SK-N-SH treated with all-trans-retinoic acid at 6 μM for 48 hours (cell line): ENCODE data around the gene IMMP2L.

Experiments used
- ATAC-seq: fragments of 200-7000 bp; cut with Tn5 transposase; 3 replicates; pipeline ENCODE4 v1.9.1; 2020; ENCODE audit warnings: mild to moderate bottlenecking, moderate library complexity
- BACH2 ChIP-seq: fragments of 250-450 bp; sonication (Bioruptor Pico); IDR thresholded peaks from 2 replicates; pipeline ENCODE4 v1.9.0; 2021; ENCODE audit warnings: mild to moderate bottlenecking, borderline replicate concordance
- CREB5 ChIP-seq: fragments of 250-450 bp; sonication (Bioruptor Pico); IDR thresholded peaks from 2 replicates; pipeline ENCODE4 v1.5.1; 2020; ENCODE audit warnings: low read depth, mild to moderate bottlenecking, moderate library complexity
- CSDC2 ChIP-seq: fragments of 250-450 bp; sonication (Bioruptor Pico); IDR thresholded peaks from 2 replicates; pipeline ENCODE4 v1.5.0; 2020; ENCODE audit warnings: mild to moderate bottlenecking, moderate library complexity
- ESRRG ChIP-seq: fragments of 250-450 bp; sonication (Bioruptor Pico); IDR thresholded peaks from 2 replicates; pipeline ENCODE4 v1.6.1; 2021; ENCODE audit warnings: mild to moderate bottlenecking
- ISL1 ChIP-seq: fragments of 250-450 bp; sonication (Bioruptor Pico); IDR thresholded peaks from 2 replicates; pipeline ENCODE4 v2.1.2; 2022; ENCODE audit warnings: mild to moderate bottlenecking, moderate library complexity
- OSR1 ChIP-seq: fragments of 250-450 bp; sonication (Bioruptor Pico); IDR thresholded peaks from 2 replicates; pipeline ENCODE4 v1.8.0; 2022; ENCODE audit warnings: moderate library complexity, mild to moderate bottlenecking, inconsistent platforms
- PATZ1 ChIP-seq: fragments of 250-450 bp; sonication (Bioruptor Pico); IDR thresholded peaks from 2 replicates; pipeline ENCODE4 v1.8.0; 2020; ENCODE audit warnings: mild to moderate bottlenecking, moderate library complexity, borderline replicate concordance
- POU6F1 ChIP-seq: fragments of 250-450 bp; sonication (Bioruptor Pico); IDR thresholded peaks from 2 replicates; pipeline ENCODE4 v1.8.0; 2021; ENCODE audit warnings: low read depth, mild to moderate bottlenecking, moderate library complexity, borderline replicate concordance
- PPARA ChIP-seq: fragments of 250-450 bp; sonication (Bioruptor Pico); IDR thresholded peaks from 2 replicates; pipeline ENCODE4 v1.5.0; 2020; ENCODE audit warnings: mild to moderate bottlenecking, borderline replicate concordance
- RARB ChIP-seq: fragments of 250-450 bp; sonication (Bioruptor Pico); IDR thresholded peaks from 2 replicates; pipeline ENCODE4 v1.8.0; 2021; ENCODE audit warnings: mild to moderate bottlenecking, moderate library complexity
- TCF4 ChIP-seq: fragments of 250-450 bp; sonication (Bioruptor Pico); IDR thresholded peaks from 2 replicates; pipeline ENCODE4 v1.8.0; 2021; ENCODE audit warnings: mild to moderate bottlenecking, moderate library complexity, borderline replicate concordance
- TOX ChIP-seq: fragments of 250-450 bp; sonication (Bioruptor Pico); IDR thresholded peaks from 2 replicates; pipeline ENCODE4 v1.8.0; 2021; ENCODE audit warnings: mild to moderate bottlenecking, moderate library complexity, borderline replicate concordance
- TSHZ2 ChIP-seq: fragments of 250-450 bp; sonication (Bioruptor Pico); IDR thresholded peaks from 2 replicates; pipeline ENCODE4 v1.5.0; 2020; ENCODE audit warnings: mild to moderate bottlenecking, moderate library complexity
- ZC3H10 ChIP-seq: fragments of 250-450 bp; sonication (Bioruptor Pico); IDR thresholded peaks from 2 replicates; pipeline ENCODE4 v1.5.1; 2021; ENCODE audit warnings: mild to moderate bottlenecking, moderate library complexity
- ZFP3 ChIP-seq: fragments of 250-450 bp; sonication (Bioruptor Pico); IDR thresholded peaks from 2 replicates; pipeline ENCODE4 v1.5.0; 2020; ENCODE audit warnings: mild to moderate bottlenecking, moderate library complexity
- ZFP30 ChIP-seq: fragments of 450-650 bp; formaldehyde crosslinking; IDR thresholded peaks from 2 replicates; pipeline ENCODE4 v1.5.0; 2022; ENCODE audit warnings: mild to moderate bottlenecking, moderate library complexity
- ZNF565 ChIP-seq: fragments of 450-650 bp; formaldehyde crosslinking; conservative IDR thresholded peaks from 2 replicates; pipeline ENCODE4 v1.5.0; 2020; ENCODE audit warnings: low read depth, mild to moderate bottlenecking, moderate library complexity
- ZNF70 ChIP-seq: fragments of 450-650 bp; formaldehyde crosslinking; IDR thresholded peaks from 2 replicates; pipeline ENCODE4 v1.5.0; 2020; ENCODE audit warnings: mild to moderate bottlenecking, moderate library complexity
- ZNF8 ChIP-seq: fragments of 450-650 bp; formaldehyde crosslinking; IDR thresholded peaks from 2 replicates; pipeline ENCODE4 v1.5.0; 2020; ENCODE audit warnings: mild to moderate bottlenecking, moderate library complexity

IMMP2L gene

GRCh38 chr7:110831419-110831818 lies 730.9 kb downstream of the IMMP2L start:
- no peak for ATAC-seq
- TF ChIP-seq ZNF70 (no peak), TSHZ2 (no peak), PATZ1 (CRISPR knock-in tag) (no peak), CSDC2 (CRISPR knock-in tag) (no peak), ZNF8 (CRISPR knock-in tag) (no peak), TCF4 (CRISPR knock-in tag) (no peak), ZFP30 (CRISPR knock-in tag) (no peak), ZC3H10 (CRISPR knock-in tag) (no peak)

GRCh38 chr7:110830778-110831177 lies 731.5 kb downstream of the IMMP2L start:
- no peak for ATAC-seq

GRCh38 chr7:110827936-110828335 lies 734.4 kb downstream of the IMMP2L start:
- ATAC-seq = no peak
- TF ChIP-seq CREB5 (CRISPR knock-in tag) = no peak
- TF ChIP-seq OSR1 (CRISPR knock-in tag) = no peak

More at GRCh38 chr7:110830778-110831177, 731.5 kb downstream of the IMMP2L start:
- TF ChIP-seq TCF4 (CRISPR knock-in tag) (no peak), BACH2 (CRISPR knock-in tag) (no peak), ZC3H10 (CRISPR knock-in tag) (no peak), RARB (CRISPR knock-in tag) (no peak), ESRRG (CRISPR knock-in tag) (no peak), ZFP3 (CRISPR knock-in tag) (no peak)
- TF ChIP-seq, all 23 proteins: peak for 0

- TF ChIP-seq TOX = no peak
- TF ChIP-seq ZNF565 (CRISPR knock-in tag) = no peak
- TF ChIP-seq OSR1 (CRISPR knock-in tag) = no peak
- no peak for TF ChIP-seq TCF4 (CRISPR knock-in tag)
- TF ChIP-seq TSHZ2 = no peak
- TF ChIP-seq ISL1 (CRISPR knock-in tag) = no peak
- no peak for TF ChIP-seq ESRRG (CRISPR knock-in tag)
- TF ChIP-seq CSDC2 (CRISPR knock-in tag) = no peak
- TF ChIP-seq BACH2 (CRISPR knock-in tag) = no peak
- TF ChIP-seq CREB5 (CRISPR knock-in tag) = no peak
- TF ChIP-seq PPARA (CRISPR knock-in tag) = no peak
- no peak for TF ChIP-seq ZFP3 (CRISPR knock-in tag)
- TF ChIP-seq PATZ1 (CRISPR knock-in tag) = no peak
- no peak for TF ChIP-seq ZC3H10 (CRISPR knock-in tag)
- TF ChIP-seq POU6F1 (CRISPR knock-in tag) = no peak
- TF ChIP-seq ZFP30 (CRISPR knock-in tag) = no peak
- ATAC-seq = no peak
Observed at GRCh38 chr7:110827287-110827855, 734.9 kb downstream of the IMMP2L start.
